ENCODE results near the gene MBD2.

The MBD2 gene

GRCh38 chr18:54205959-54206358 is 18.5 kb downstream of the MBD2 start:
- TF ChIP-seq NFIC (IDR thresholded peaks at IDR 0.05) (no peak), TEAD4 (IDR thresholded peaks at IDR 0.05) (no peak), USF1 (IDR thresholded peaks at IDR 0.05) (no peak), ZBTB7A (IDR thresholded peaks at IDR 0.05; ENCODE audit: low read depth) (no peak), MAX (IDR thresholded peaks at IDR 0.05) (no peak), CEBPB (IDR thresholded peaks at IDR 0.05) (no peak), REST (IDR thresholded peaks at IDR 0.05; ENCODE audit: low read depth) (no peak), EP300 (IDR thresholded peaks at IDR 0.05; ENCODE audit: borderline replicate concordance) (no peak), RAD21 (IDR thresholded peaks at IDR 0.05; ENCODE audit: low read depth) (no peak), YY1 (IDR thresholded peaks at IDR 0.05; ENCODE audit: low read depth) (no peak), FOXM1 (IDR thresholded peaks at IDR 0.05; ENCODE audit: borderline replicate concordance, low read depth) (no peak), EGR1 (IDR thresholded peaks at IDR 0.05) (no peak), TAF1 (IDR thresholded peaks at IDR 0.05; ENCODE audit: low read depth) (no peak), CREB1 (IDR thresholded peaks at IDR 0.05; ENCODE audit: low read depth) (no peak), TCF12 (IDR thresholded peaks at IDR 0.05; ENCODE audit: low read depth) (no peak)

- TF ChIP-seq FOXM1 (IDR thresholded peaks at IDR 0.05; ENCODE audit: borderline replicate concordance, low read depth), result no peak
- TF ChIP-seq USF1 (IDR thresholded peaks at IDR 0.05), result no peak
- TF ChIP-seq TEAD4 (IDR thresholded peaks at IDR 0.05), result no peak
- TF ChIP-seq RAD21 (IDR thresholded peaks at IDR 0.05; ENCODE audit: low read depth), result no peak
- TF ChIP-seq TAF1 (IDR thresholded peaks at IDR 0.05; ENCODE audit: low read depth), result no peak
- no peak for TF ChIP-seq YY1 (IDR thresholded peaks at IDR 0.05; ENCODE audit: low read depth)
Measured at GRCh38 chr18:54204883-54205282, 19.6 kb downstream of the MBD2 start.

GRCh38 chr18:54203914-54204313 is 20.6 kb downstream of the MBD2 start:
- TF ChIP-seq TCF12 (IDR thresholded peaks at IDR 0.05; ENCODE audit: low read depth), result no peak
- no peak for TF ChIP-seq RAD21 (IDR thresholded peaks at IDR 0.05; ENCODE audit: low read depth)
- TF ChIP-seq REST (IDR thresholded peaks at IDR 0.05; ENCODE audit: low read depth), result no peak
- no peak for TF ChIP-seq ZBTB7A (IDR thresholded peaks at IDR 0.05; ENCODE audit: low read depth)
- TF ChIP-seq USF1 (IDR thresholded peaks at IDR 0.05), result no peak
- no peak for TF ChIP-seq EP300 (IDR thresholded peaks at IDR 0.05; ENCODE audit: borderline replicate concordance)
- no peak for TF ChIP-seq TEAD4 (IDR thresholded peaks at IDR 0.05)
- TF ChIP-seq TAF1 (IDR thresholded peaks at IDR 0.05; ENCODE audit: low read depth), result no peak
- TF ChIP-seq FOXM1 (IDR thresholded peaks at IDR 0.05; ENCODE audit: borderline replicate concordance, low read depth), result no peak
- no peak for TF ChIP-seq CEBPB (IDR thresholded peaks at IDR 0.05)

- no peak for TF ChIP-seq ZBTB7A (IDR thresholded peaks at IDR 0.05; ENCODE audit: low read depth)
Measured at GRCh38 chr18:54202851-54203250, 21.6 kb downstream of the MBD2 start.

- TF ChIP-seq TEAD4 (IDR thresholded peaks at IDR 0.05) (no peak), TAF1 (IDR thresholded peaks at IDR 0.05; ENCODE audit: low read depth) (no peak), TCF12 (IDR thresholded peaks at IDR 0.05; ENCODE audit: low read depth) (no peak), CREB1 (IDR thresholded peaks at IDR 0.05; ENCODE audit: low read depth) (no peak), EP300 (IDR thresholded peaks at IDR 0.05; ENCODE audit: borderline replicate concordance) (no peak), MAX (IDR thresholded peaks at IDR 0.05) (no peak), YY1 (IDR thresholded peaks at IDR 0.05; ENCODE audit: low read depth) (no peak), ZBTB7A (IDR thresholded peaks at IDR 0.05; ENCODE audit: low read depth) (no peak), NFIC (IDR thresholded peaks at IDR 0.05) (no peak), REST (IDR thresholded peaks at IDR 0.05; ENCODE audit: low read depth) (no peak)
Measured at GRCh38 chr18:54197747-54198411, 26.6 kb downstream of the MBD2 start.

All from Ishikawa (cell line).